Measurements from ENCODE around the gene SLC41A2.
A peak's percentile ranks its signal among the peaks of the same experiment; 100 is the strongest.
"Not testable (repeated sequence)": the region's sequence is repeated elsewhere in the genome, so short reads cannot be mapped to it uniquely, and the experiment has no call there.

SLC41A2 gene

GRCh38 chr12:104963757-104964156 is 5.7 kb upstream of the SLC41A2 start:
- no peak for DNase-seq

DNA sequence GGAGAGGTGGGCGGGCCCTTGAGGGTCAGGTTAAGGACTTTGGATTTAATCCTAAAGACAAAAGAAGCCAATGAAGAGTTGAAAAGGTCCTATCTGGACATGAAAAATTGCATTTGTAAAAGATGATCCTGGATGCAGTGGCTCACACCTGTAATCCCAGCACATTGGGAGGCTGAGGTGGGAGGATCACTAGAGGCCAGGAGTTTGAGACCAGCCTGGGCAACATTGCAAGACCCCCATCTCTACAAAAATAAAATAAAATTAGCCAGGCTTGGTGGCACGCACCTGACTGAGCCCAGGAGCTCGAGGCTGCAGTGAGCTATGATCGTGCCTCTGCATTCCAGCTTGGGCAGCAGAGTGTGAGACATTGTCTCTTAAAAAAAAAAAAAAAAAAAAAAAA is 2.4 kb upstream of the SLC41A2 start:
- no peak for DNase-seq

- no peak for DNase-seq
Observed at GRCh38 chr12:104959335-104959841, 1.3 kb upstream of the SLC41A2 start.

DNA sequence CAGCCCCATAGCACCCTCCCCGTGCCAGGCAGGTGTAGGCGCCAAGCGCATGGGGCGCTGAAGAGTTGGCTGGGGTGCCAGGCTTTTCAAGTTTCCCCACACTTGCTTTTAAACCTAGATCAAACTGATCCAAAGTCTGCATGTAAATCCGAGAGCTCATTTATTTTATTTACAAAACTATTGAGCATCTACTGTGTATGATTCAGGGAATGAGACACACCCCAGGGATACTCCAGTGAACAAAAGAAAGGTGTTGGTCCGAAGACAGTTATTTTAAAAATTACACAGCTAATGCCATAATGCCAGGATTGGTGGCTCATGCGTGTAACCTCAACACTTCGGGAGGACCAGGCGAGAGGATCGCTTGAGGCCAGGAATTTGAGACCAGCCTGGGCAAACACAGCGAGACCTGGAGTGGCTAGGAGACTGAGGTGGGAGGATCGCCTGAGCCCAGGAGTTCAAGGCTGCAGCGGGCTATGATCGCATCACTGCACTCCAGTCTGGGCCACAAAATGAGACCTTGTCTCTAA is 780 bp upstream of the SLC41A2 start:
- DNase-seq: peak; percentile 74

GRCh38 chr12:104957719-104958000 is 430 bp downstream of the SLC41A2 start:
- DNase-seq: no peak

- no peak for DNase-seq
Observed at GRCh38 chr12:104956870-104957718, 996 bp downstream of the SLC41A2 start.

DNA sequence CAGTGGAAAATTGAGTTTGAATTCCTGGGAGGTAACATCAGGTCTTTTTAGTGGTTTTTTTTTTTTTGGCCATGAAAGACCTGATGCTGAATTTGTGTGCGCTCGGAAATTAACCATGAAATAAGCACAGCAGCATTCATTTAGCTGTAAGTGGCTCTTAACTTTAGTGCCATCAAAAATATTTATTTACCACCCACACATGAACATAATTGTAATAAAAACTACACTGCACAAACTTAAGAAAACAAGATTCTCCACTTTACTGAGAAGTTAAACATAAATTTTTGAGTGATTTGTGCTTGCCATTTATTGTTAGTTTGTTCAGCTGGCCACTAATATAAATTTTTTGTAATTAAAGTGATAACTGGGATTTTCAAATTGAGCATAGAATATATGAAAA is 2.4 kb downstream of the SLC41A2 start:
- no peak for DNase-seq

- no peak for DNase-seq
Observed at GRCh38 chr12:104953323-104953722, 4.8 kb downstream of the SLC41A2 start.

DNA sequence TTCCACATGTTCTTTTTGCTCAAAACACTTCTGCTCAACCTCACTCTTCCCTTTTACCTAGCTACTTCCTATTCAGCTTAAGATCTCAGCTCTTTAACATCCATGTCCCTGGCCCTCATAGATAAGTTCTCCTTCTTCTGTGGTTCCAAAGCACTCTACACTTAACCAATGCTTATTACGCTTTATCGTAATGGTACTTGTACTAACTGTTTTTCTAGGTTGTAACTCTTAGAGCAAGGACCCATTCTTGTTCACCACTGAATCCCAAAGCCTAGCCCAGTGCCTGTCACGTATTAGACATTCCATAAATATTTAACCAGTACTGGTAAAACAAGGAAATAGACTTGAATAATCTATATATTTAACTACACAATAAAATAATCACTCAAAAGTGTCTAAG is 5.3 kb downstream of the SLC41A2 start:
- no peak for DNase-seq

GRCh38 chr12:104951759-104952509 is 6.2 kb downstream of the SLC41A2 start:
- DNase-seq: no peak

GRCh38 chr12:104948716-104949115 is 9.4 kb downstream of the SLC41A2 start:
- not testable (repeated sequence) for DNase-seq

- DNase-seq: no peak
Observed at GRCh38 chr12:104944252-104944651, 13.8 kb downstream of the SLC41A2 start.

GRCh38 chr12:104943401-104943800 is 14.7 kb downstream of the SLC41A2 start:
- DNase-seq: not testable (repeated sequence)

DNA sequence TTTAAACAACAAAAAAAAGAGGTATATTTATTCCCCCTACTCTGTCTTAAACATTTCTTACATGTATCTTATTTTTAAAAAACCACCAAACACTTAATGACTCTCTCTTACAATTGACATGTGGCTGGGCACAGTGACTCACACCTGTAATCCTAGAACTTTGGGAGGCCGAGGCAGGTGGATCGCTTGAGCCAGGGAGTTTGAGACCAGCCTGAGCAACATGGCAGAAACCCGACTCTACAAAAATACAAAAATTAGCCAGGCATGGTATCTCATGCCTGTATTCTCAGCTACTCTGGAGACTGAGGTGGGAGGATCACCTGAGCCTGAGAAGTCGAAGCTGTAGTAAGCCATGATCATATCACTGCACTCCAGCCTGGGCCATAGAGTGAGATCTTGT is 16.0 kb downstream of the SLC41A2 start:
- DNase-seq: no peak

DNA sequence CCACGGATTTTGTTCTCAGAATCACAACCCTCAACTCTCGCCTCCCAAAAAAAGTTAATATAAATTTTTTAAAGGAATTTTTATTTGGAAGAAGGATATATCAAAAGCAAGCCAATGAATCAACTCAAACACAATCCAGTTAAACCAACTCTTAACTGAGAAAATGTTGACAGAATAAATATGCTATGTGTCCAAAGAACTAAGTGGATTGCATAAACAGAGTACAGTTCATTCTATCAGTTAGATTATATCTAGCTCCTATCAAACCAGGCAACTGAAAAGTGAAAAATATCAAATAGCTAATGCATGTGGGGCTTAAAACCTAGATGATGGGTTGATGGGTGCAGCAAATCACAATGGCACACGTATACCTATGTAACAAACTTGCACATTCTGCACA is 16.6 kb downstream of the SLC41A2 start:
- no peak for DNase-seq

DNA sequence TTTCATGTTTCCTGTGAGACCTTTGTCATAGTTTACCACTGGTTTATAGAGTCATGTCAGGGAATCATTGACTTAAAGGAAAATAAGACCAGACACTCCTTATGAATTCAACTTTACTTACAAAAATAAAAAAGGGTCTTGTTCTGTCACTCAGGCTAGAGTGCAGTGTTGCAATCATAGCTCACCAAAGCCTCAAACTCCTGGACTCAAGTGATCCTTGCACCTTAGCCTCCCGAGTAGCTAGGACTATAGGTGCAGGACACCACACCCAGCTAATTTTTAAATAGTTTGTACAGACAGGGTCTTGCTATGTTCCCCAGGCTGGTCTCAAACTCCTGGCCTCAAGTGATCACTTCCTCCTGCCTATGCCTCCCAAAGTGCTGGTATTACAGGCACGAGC is 19.0 kb downstream of the SLC41A2 start:
- DNase-seq: no peak

- peak; percentile 87 for DNase-seq
Observed at GRCh38 chr12:104938371-104938770, 19.7 kb downstream of the SLC41A2 start.

- no peak for DNase-seq
Observed at GRCh38 chr12:104935886-104936285, 22.2 kb downstream of the SLC41A2 start.

DNA sequence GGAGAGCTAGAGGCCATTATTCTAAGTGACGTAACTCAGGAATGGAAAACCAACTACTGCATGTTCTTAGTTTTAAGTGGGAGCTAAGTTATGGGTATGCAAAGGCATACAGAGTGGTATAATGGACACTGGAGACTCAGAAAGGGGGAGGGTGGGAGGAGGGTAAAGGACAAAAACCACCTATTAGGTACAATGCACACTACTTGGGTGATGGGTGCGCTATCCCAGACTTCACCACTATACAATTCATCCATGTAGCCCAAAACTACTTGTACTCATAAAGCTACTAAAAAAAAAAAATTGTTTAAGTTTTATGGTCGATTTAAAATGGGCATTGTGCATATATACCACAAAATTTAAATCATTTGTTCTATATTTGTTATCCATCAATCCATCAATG is 24.3 kb downstream of the SLC41A2 start:
- DNase-seq: no peak

DNA sequence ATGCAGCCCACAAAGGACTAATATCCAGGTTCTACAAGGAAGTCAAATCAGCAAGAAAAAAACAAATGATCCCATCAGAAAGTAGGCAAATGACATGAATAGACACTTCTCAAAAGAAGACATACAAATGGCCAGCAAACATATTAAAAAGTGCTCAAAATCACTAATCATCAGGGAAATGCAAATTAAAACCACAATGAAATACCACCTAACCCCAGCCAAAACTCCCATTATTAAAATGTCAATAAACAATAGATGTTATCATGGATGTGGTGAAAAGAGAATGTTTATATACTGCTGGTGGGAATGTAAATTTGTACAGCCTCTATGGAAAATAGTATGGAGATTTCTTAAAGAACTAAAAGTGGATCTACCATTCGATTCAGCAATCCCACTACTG is 25.0 kb downstream of the SLC41A2 start:
- DNase-seq: no peak

GRCh38 chr12:104930388-104931326 is 27.4 kb downstream of the SLC41A2 start:
- DNase-seq: no peak

DNA sequence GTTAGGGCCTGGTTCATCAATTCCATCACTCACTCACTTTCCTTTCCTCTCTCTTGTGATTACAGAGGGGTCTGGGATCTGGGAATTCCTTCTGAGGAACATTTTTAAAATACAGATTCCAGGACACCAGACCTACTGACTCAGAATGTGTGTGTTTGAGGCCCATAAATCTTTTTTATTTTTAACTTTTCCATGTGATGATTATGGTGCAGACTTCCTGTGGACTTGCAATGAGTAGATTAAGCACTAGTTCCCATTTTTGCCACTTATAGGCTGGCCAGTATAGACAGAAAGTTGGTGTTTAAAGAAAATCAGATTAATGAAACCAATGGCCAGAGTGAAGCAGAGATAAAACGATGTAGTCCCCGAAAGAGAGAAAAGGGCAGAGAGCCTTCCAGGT is 28.1 kb downstream of the SLC41A2 start:
- no peak for DNase-seq

- no peak for DNase-seq
Observed at GRCh38 chr12:104929368-104929767, 28.7 kb downstream of the SLC41A2 start.

Measured in islet precursor cell (in vitro differentiated cells).